Activated T-helper 1 cell treated with Interleukin-2 at 50 U/mL for 16 hours (primary cell): ENCODE results near the gene SLC16A10.
"Not testable (repeated sequence)": the region's sequence is repeated elsewhere in the genome, so short reads cannot be mapped to it uniquely, and the experiment has no call there.

Source experiments
- DNase-seq: peaks from one replicate; pipeline ENCODE4 v3.0.0-alpha.2; 2020; ENCODE audit warnings: low read depth

SLC16A10 gene, protein sequence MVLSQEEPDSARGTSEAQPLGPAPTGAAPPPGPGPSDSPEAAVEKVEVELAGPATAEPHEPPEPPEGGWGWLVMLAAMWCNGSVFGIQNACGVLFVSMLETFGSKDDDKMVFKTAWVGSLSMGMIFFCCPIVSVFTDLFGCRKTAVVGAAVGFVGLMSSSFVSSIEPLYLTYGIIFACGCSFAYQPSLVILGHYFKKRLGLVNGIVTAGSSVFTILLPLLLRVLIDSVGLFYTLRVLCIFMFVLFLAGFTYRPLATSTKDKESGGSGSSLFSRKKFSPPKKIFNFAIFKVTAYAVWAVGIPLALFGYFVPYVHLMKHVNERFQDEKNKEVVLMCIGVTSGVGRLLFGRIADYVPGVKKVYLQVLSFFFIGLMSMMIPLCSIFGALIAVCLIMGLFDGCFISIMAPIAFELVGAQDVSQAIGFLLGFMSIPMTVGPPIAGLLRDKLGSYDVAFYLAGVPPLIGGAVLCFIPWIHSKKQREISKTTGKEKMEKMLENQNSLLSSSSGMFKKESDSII

DNA sequence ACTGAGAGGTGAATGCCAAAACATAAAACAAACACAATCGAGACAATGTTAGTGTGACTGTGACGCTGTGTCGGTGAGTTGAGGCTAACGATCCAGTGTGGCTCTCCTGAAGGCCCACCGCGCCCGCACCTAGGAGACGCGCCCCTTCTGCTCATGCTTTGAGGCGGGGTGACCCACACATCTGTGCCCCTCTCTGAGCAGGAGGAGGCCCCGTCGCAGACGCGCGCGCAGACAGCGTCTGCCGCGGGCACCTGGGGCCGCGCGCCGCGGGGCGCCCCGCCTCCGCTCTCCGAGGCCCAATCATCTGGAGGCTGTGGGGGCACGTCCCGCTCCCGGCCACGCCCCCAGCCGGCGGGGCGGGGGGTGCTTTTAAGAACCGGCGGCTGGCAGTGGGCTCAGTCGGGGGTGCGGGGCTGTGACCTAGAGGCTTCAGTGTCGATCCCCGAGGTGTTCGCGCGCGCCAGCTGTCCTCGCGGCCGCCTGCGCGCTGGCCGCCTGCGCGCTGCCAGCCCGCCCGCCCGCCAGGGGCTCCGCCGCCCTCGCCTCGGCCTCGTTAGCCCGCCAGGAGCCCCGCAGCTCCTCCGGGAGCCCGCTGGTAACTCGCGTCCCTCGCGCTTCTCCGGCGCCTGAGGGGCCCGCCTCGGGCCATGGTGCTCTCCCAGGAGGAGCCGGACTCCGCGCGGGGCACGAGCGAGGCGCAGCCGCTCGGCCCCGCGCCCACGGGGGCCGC is at the start of gene SLC16A10:
SLC16A10 (plus strand) TSS at position 398 of the 730 bp plus-strand sequence; CDS start at position 648, 250 bp downstream.
- DNase-seq, result peak; percentile 64

DNA sequence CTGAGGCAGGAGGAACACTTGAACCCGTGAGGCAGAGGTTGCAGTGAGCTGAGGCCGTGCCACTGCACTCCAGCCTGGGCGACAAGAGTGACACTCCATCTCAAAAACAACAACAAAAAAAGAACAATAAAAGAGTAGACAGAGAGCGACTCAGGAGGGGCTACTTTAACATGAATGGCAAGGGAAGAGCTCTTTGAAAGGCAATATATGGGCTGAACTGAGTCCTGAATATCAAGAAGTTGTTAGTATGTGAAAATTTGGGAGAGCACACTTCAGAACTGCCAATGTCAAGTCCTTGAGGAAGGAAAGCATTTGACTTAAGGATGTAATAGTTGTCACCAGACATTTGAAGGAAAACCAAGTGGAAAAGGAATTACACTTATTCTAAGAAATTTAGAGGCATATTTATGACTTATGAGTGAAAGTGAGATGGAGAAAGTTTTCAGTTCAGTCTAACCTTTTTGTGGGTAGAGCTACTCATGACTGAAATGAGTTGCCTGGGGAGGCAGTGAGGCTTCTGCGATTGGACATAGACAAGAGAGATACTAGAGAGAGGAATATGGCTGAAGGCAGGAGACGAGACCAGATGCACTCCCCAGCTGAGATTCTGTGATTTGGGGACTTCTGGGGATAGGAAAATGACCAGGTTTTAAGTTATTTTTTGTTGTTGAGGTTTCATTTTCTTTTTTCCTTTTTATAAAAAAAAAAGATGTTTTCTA is 48.6 kb upstream of the SLC16A10 start:
- no peak for DNase-seq

DNA sequence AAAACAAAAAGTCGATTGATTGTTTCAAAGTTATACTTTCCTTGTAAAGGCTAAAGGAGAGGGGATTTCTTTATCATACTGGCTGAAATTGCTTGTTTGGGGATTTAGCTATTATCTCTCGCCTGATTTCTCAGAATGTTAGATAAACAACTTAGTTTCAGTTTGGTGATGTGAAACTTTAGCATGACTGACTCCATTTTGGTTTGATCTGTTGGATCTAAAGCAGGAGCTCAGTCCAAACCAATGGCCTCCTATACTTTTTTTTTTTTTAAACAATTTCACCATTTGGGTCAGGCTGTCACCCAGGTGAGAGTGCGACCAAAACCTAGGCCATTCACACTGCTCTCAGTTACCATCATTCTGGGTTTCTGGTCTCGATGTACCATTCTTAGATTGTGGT is 45.4 kb upstream of the SLC16A10 start:
- DNase-seq, result no peak

DNA sequence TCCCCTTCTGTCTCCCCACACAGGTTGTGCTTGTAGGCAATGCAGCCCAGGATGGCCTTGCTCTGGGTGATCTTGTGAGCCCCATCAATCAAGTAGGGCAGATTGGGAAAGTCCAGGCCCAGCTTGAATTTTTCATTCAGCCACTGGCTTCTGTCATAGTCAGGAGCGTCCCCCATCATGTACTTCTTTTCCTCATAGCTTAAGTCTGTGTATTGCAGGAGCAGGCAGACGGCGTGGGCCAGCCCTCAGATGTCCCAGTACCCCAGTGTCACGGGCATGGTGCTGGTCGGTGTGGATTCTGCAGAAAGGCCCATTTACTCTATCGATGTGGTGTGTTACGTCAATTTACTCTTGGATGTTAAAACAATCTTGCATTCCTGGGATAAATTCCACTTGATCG is 40.1 kb upstream of the SLC16A10 start:
- DNase-seq, result no peak

DNA sequence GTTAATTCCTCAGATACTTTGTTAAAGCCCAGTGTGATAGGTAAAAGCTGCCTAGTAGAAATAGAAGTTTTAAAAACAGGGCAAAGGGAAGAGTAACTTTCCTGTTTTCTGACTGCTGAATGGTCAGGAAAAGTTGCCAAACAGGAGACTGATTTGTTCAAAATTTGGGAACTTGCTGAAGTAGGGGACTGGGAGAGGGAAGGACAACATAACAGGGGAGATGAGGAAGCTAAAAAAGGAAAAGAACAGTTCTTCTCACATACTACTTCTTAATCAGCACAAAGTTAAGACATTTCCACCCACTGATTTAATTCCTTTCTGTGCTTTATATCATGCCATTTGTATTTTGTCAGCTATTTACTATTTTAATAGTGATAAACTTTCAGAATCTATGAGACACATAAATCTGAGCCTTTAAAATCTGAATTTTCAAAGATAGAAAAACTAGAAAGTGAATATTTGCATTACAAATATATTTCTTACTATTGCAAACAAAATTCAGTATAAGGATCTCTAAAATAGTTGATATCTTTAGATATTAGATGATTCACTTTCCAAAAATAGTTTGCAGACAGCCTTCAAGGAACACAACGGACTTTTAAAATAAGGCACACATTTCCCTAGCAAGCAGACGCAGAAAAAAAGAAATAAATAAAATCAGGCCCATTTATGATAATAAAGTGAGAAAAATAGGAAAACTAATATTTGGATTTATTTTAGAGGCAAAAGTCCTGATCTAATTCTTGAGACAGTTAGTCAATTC is 36.9 kb upstream of the SLC16A10 start:
- no peak for DNase-seq

DNA sequence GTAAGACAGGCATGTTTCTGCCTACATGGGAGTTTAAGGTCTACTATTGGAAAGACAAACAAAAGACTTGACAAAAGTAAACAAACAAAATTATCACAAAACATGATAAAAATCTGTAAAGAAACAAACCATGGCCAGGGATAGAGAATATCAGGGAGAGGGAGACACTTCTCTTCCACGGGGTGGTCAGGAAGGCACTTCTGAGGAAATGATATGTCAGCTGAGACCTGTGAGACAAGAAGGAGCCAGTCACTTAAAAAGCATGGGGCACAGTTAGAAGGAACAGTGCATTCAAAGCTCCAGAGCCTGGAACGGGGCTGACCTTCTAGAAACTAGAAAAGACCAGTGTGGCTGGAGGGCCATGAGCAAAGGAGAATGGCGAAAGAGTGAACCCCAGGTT is 35.1 kb upstream of the SLC16A10 start:
- no peak for DNase-seq

DNA sequence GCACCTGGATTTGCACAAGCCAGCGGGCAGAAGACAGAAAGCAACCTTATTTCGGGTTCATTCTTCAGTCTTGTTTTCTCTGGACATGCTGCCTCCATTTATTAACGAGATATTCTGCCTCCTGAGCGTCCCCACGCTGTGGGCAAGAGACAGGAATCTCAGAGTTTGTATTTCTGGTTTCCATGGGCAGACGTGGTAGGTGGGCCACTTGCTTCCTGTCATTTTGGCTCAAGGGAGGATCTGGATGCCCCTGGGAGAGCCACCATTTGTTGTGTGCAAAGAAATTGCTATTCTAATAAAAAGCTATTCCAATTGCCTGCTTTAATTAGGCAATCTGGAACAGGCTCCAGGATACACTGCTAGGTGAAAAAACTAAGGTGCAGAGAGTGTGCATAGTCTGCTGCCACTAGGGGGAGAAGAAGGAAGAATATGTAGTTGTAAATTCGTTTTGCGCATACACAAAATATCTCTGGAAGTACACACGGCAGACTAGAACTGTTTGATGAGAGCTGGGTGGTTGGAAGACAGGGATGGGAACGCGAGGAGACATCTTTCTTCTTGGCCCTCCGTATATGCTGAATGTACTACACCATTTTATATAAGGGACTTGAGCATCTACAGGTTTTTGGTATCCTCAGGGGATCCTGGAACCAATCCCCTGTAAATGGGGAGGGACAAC is 30.1 kb upstream of the SLC16A10 start:
- no peak for DNase-seq

DNA sequence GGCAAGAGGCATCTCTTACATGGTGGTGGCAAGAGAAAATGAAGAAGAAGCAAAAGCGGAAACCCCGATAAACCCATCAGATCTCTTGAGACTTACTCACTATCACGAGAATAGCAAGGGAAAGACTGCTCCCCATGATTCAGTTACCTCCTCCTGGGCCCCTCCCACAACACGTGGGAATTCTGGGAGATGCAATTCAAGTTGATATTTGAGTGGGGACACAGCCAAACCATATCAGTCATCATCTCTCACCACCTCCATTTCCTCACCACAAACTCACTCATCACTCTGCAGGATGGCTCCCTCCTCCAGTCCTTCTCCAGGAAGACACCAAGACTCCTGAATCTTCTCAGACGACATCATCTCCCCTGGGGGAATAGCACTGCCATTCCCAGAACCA is 25.8 kb upstream of the SLC16A10 start:
- DNase-seq, result no peak

DNA sequence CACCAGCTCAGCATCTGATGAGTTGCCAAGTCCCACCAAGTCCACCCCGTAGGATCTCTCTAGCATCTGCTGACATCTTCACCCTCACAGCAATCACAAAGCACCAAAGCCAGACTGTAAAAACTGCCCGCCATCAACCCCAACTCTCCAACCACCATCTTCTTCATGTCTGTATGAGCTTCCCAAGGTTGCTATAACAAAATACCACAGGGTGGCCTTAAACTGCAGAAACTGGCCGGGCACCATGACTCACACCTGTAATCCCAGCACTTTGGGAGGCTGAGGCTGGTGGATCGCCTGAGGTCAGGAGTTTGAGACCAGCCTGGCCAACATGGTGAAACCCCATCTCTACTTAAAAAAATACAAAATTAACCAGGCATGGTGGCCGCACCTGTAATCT is 25.3 kb upstream of the SLC16A10 start:
- DNase-seq, result not testable (repeated sequence)

DNA sequence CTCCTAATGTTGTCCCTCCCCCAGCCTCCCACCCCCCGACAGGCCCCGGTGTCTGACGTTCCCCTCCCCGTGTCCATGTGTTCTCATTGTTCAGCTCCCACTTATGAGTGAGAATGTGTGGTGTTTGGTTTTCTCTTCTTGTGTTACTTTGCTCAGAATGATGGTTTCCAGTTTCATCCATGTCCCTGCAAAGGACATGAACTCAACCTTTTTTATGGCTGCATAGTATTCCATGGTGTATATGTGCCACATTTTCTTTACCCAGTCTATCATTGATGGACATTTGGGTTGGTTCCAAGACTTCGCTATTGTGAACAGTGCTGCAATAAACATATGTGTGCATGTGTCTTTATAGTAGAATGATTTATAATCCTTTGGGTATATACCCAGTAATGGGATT is 24.4 kb upstream of the SLC16A10 start:
- not testable (repeated sequence) for DNase-seq

DNA sequence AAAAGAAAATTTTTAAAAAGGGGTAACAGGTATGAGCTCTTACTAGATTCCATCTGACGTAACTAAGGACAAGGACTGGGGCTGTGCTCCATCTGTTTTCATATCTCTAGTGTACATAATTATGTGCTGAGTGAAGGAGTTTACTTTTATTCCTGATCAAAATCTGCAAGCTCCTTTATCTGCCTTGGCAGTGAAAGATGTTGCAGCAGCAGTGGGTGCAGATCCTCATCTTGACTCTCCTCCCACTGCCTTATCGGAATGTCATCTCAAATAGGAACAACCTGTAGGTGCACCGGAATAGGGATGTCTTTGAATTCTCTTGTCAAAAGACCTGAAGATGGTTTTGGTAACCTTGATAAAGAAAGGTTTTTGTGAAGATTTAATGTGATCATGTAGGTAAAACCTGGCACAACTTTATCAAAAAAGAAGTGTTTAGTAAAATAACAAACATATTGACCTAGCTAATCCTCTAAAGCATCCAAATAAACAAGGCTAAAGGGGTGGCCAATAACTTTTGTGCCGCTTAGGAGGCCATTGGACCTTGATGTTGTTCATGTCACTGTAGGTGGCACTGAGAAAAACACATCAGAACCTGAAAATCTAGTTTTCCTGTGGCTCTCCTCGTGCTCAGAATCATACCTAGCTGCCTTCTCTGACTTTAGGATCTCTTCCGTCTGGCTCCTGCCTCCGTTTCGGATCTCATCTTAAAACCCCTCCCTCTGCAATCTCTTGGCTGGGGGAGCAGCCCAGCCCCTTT is 19.0 kb upstream of the SLC16A10 start:
- DNase-seq, result no peak

DNA sequence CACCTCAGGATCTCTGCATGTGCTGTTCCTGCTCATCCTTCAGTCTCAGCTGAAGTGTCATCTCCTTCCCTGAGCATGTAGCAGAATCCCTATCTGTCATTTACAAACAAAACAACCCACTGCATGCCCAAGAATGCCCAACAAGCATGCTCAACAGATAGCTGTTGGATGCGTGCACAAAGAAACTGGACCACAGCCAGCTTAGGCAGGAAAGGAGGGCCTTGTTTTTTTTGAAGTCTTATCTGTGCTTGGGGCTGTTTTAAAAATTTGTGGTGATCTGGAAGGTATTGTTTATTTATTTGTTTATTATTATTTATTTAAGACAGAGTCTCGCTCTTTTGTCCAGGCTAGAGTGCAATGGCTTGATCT is 18.5 kb upstream of the SLC16A10 start:
- no peak for DNase-seq

DNA sequence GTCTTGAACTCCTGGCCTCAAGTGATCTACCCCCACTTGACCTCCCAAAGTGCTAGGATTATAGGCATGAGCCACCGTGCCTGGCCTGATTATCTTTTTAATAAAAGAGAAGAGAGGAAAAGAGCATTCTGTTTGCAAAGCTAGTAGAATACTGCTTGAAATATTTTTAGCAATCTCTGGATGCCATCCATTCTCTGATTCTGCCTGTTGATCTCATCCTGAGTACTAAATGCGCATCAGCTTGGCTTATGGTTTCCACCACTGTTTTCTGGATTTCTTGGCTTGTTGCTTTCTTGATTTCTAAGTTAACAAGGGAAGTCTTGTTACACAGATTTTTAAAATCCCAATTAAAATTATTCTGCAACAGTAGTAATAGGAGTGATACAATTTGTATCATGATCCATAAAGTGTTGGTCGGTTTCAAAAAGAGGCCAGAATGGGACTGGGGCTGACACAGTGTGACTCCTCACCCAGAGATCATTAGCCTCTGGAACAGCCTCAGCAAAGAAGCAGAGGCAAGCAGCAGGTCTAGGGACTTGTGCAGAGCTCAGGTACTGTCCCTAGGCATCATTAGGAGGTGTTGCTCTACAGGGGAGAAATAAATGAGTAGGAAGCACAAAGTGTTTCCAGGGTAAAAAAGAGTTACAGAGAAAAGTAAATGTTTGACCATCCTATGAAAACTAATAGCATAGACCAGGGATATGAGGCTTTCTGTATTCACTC is 17.8 kb upstream of the SLC16A10 start:
- DNase-seq, result no peak

DNA sequence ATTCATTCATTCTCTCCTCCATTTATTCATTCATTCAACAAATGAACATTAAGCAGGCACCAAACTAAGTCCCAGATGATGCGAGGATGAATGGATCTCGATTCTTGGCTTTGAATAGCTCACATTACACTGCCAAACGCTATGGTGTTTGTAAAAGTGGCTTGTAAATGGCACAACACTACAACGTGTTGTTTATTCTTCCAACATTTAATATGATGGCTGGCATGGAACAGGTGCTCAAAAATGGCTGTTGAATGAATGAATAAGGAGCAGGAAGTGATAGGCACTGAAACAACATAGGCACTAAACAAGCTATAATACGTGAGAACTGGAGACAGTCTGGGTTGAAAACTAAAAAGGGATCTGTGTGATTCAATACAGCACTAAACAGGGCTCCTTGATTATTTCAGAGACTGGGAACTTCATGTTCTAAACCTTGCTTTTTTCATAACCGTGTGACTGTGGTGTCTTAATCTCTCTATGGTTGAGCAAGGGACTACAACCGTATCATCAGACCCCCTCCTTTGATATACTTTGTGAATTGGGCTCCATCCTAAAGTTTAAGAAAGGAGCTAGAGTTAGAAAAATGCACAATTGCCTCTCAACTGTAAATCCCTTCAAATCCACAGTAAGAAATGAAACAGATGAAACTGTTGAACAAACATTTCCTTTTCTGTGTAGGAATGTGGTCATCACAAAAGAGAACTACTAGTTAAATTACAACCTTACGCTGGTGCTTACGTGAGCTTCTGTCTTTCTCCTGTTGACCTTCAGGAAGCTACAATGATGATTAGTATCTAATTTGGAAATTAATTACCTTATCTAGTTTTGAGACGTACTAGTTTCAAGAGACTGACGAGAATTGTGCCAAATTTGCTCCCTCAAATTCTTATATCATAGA is 16.9 kb upstream of the SLC16A10 start:
- no peak for DNase-seq

DNA sequence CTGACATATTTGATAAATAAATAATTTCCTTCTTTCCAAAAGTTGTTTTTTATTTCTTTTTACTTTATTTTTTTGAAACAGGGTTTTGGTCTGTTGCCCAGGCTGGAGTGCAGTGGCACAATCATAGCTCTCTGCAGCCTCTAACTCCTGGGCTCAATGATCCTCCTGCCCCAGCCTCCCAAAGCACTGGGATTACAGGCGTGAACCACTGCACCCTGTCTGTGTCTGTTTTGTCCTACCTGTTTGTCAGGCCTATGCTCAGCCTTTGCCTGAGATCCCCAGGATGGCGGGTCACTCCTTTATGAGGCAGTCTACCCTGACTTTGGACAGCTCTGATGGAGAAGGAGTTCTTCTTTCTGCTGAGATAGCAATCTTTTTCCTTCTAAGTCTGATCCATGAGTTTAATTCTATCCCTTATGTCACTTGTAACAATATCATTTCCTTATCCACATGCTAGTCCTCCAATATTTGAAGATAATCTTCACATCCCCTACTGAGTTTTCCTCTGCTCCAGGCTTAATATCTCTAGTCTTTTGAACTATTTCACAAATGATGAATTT is 14.4 kb upstream of the SLC16A10 start:
- no peak for DNase-seq

DNA sequence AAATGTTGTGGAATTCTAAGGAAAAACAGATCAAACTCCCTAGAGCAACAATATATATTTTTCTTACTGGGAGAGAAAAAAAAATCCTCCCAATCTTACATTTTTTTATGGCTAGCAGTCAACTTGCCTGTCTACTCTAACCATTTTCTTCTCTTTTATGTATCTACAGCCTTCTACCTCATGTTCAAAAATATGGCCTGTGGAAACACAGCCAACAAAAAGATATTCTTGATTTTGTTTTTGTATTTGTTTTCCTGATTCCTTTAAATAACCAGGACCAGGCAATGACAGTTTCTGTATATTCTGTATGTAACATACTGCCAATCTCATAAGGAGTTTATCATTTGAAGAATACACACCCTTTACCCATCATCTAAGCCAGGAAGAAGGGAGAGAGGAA is 13.0 kb upstream of the SLC16A10 start:
- no peak for DNase-seq

DNA sequence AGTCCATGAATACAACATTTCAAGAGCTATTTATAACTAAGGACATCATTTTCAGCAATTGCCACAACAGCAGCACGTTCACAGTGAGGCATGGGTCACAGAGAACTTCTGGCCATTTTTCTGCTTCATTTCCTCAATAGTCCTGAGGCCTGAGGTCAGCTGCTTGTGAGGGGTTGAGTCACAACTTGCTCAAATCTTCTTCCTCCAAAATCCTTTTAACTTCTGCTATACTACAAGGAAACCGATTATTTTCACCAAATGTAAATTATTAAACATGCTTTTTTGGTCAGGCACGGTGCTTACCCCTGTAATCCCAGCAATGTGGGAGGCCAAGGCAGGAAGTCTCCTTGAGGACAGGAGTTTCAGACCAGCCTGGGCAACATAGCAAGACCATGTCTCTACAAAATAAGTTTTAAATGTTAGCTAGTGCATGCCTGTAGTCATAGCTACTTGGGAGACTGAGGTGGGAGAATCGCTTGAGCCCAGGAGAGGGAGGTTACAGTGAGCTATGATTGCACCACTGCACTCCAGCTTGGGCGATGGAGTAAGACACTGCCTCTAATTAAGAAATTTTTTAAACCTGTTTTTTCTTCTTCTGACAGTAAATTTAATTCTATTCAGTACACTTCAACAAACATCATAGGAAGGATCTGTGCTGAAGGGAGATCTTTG is 11.1 kb upstream of the SLC16A10 start:
- DNase-seq, result no peak

DNA sequence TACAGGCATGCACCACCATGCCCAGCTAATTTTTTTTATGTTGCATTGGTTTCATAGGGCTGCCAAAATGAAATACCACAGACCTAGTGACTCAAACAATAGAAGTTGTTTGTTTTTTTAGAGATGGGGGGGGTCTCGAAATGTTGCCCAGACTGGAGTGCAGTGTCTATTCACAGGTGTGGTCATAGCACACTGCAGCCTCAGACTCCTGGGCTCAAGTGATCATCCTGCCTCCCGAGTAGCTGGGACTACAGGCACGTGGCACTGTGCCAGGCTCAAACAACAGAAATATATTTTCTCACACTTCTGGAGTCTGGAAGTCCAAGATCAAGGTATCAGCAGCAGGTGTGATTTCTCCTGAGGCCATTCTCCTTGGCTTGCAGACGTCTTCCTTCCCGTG is 6.6 kb upstream of the SLC16A10 start:
- no peak for DNase-seq
